ENCODE data around the gene MROH2A.

The MROH2A gene

DNA sequence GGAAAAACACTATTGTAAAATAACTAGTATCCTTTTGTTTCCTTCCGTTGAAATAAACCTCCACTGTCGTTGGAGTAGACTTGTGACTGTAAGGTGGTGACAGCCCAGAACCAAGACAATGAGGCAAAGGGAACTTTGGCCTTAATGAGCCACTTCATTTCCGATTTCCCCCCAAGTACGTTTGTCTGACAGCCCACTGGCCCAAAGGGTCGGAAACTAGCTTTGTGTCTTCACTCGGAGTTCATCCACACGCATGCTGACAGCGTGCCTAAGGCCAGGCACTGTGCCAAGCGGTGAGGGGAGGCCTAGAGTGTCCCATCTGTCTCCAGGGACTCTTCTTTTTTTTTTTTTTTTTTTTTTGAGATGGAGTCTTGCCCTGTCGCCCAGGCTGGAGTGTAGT is 55.2 kb downstream of the MROH2A start:
- TF ChIP-seq, protein P1, sequence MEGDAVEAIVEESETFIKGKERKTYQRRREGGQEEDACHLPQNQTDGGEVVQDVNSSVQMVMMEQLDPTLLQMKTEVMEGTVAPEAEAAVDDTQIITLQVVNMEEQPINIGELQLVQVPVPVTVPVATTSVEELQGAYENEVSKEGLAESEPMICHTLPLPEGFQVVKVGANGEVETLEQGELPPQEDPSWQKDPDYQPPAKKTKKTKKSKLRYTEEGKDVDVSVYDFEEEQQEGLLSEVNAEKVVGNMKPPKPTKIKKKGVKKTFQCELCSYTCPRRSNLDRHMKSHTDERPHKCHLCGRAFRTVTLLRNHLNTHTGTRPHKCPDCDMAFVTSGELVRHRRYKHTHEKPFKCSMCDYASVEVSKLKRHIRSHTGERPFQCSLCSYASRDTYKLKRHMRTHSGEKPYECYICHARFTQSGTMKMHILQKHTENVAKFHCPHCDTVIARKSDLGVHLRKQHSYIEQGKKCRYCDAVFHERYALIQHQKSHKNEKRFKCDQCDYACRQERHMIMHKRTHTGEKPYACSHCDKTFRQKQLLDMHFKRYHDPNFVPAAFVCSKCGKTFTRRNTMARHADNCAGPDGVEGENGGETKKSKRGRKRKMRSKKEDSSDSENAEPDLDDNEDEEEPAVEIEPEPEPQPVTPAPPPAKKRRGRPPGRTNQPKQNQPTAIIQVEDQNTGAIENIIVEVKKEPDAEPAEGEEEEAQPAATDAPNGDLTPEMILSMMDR (IDR thresholded peaks at IDR 0.05), result no peak
- H3K9me3 ChIP-seq, result no peaks in the 10 kb centered on the region
- H3K27me3 ChIP-seq, result no peaks in the 10 kb centered on the region

DNA sequence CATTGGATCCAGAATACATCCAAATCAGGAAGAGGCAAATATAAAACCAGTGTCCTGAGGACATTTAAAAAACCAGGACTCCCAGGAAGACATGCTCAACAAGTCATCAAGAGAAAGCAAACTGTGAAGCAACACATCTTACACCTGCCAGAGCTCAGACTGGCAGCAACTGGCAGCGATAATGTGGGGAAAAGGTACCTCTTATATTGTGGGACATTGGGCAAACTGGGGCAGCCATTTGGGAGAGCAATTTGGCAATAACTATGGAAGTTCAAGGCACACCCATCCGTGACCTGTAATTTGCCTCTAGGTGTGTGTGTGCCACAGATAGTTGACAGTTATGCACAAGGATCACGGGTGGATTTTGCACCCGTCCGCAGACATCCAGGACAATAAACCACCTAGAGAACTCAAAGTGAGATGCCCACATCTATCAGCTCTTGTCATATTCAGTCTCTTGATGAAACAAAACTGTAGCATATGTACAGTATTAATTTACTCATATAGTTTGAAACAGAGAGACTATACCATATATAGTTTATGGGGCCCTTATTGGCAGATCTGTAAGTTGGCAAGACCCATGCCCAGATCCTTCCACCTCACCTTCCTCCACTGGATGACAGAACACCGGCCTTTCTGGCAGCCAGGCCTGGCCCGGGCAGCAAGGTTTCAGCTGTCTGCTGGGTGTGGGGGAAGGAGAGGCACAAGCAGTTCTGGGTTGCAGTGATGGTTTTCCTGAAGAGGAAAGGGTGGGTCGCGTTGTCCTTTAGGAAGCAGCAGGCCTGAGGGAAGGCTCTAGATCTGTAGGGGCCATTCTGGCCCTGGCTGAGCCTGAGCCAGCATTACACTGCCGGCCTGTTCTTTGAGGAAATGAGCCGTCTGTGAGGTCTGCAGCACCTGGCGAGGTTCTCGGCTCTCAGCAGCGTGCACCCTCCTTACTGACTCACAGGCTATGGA is 57.4 kb downstream of the MROH2A start:
- Histone ChIP-seq H3K4me3 (ENCODE audit: low read depth in 1 of 2, low read length in 1 of 2) (no peak overlapping the region), H3K36me3 (peaks cover 80% of the 10 kb centered on the region), H3K9me3 (no peaks in the 10 kb centered on the region), H3K27me3 (no peaks in the 10 kb centered on the region), H3K27ac (no peak overlapping the region), H3K4me1 (ENCODE audit: control insufficient read depth in 1 of 2, insufficient read depth in 1 of 2, low read depth in 1 of 2, low read length in 1 of 2) (no peaks in the 10 kb centered on the region)
- TF ChIP-seq, protein P1 (IDR thresholded peaks at IDR 0.05), result no peak

More for the DNA sequence above, 55.2 kb downstream of the MROH2A start:
- Histone ChIP-seq H3K4me1 (ENCODE audit: control insufficient read depth in 1 of 2, insufficient read depth in 1 of 2, low read depth in 1 of 2, low read length in 1 of 2) (no peaks in the 10 kb centered on the region), H3K27ac (no peak overlapping the region), H3K36me3 (peaks cover 59% of the 10 kb centered on the region), H3K4me3 (ENCODE audit: low read depth in 1 of 2, low read length in 1 of 2) (no peak overlapping the region)

DNA sequence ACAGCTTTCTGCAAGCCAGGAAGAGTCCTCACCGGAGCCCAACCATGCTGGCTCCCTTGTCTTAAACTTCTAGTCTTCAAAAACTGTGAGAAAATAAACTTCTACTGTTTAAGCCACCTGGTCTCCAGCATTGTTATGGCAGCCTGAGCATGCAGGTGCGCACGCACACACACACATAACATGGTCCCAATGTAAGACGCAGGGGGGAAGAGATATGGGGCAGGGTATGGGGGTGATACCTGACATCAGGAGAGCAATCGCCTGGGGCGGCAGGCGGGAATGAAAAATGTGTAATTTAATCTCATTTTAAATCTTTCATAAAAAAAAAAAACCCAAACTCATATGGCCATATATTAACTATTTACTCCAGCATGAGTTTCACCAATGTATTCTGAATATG is 58.2 kb downstream of the MROH2A start:
- H3K27me3 ChIP-seq, result no peaks in the 10 kb centered on the region
- TF ChIP-seq, protein P1 (IDR thresholded peaks at IDR 0.05), result no peak
- H3K36me3 ChIP-seq, result peaks cover 87% of the 10 kb centered on the region
- no peak overlapping the region for H3K27ac ChIP-seq
- H3K4me1 ChIP-seq (ENCODE audit: control insufficient read depth in 1 of 2, insufficient read depth in 1 of 2, low read depth in 1 of 2, low read length in 1 of 2), result no peaks in the 10 kb centered on the region
- no peaks in the 10 kb centered on the region for H3K9me3 ChIP-seq
- no peak overlapping the region for H3K4me3 ChIP-seq (ENCODE audit: low read depth in 1 of 2, low read length in 1 of 2)

- TF ChIP-seq, protein P1 (IDR thresholded peaks at IDR 0.05), result no peak
- H3K9me3 ChIP-seq, result no peaks in the 10 kb centered on the region
- H3K27me3 ChIP-seq, result no peaks in the 10 kb centered on the region
- peaks cover 94% of the 10 kb centered on the region for H3K36me3 ChIP-seq
- no peaks in the 10 kb centered on the region for H3K4me1 ChIP-seq (ENCODE audit: control insufficient read depth in 1 of 2, insufficient read depth in 1 of 2, low read depth in 1 of 2, low read length in 1 of 2)
- no peak overlapping the region for H3K27ac ChIP-seq
- no peak overlapping the region for H3K4me3 ChIP-seq (ENCODE audit: low read depth in 1 of 2, low read length in 1 of 2)
These were observed 59.6 kb downstream of the MROH2A start for GRCh38 chr2:233837694-233838229.

DNA sequence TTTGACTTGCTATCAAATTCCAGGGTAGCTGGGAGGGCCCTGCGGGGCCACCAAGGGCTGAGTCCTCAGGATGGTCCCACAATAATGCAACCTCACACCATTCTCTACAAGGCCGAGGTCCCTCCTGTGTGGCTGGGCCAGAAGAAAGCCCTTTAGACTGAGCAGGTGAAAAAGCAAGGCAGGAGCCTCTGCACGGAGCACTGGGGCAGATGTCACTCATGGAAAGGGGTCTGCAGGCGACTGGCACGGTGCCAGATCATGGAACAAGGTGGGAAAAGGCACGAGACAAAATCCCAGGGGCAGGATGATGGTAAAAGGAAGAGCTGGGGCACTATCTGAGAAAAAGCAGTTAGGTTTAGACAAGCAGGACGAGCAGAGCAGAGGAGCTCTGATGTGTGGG is 60.1 kb downstream of the MROH2A start:
- TF ChIP-seq, protein P1 (IDR thresholded peaks at IDR 0.05), result no peak
- no peaks in the 10 kb centered on the region for H3K27me3 ChIP-seq
- no peaks in the 10 kb centered on the region for H3K4me1 ChIP-seq (ENCODE audit: control insufficient read depth in 1 of 2, insufficient read depth in 1 of 2, low read depth in 1 of 2, low read length in 1 of 2)
- H3K36me3 ChIP-seq, result peaks cover 94% of the 10 kb centered on the region
- no peak overlapping the region for H3K4me3 ChIP-seq (ENCODE audit: low read depth in 1 of 2, low read length in 1 of 2)
- H3K9me3 ChIP-seq, result no peaks in the 10 kb centered on the region
- H3K27ac ChIP-seq, result no peak overlapping the region
